ENCODE measurements around the gene ARHGEF12. TPM values are rescaled to one million over a fixed set of nuclear protein-coding genes. Genes with fewer than 3 reads are reported as not detected.

The ARHGEF12 gene
- total RNA-seq, 2 experiments from 2014 or later: 9.6 to 10.2 TPM

DNA sequence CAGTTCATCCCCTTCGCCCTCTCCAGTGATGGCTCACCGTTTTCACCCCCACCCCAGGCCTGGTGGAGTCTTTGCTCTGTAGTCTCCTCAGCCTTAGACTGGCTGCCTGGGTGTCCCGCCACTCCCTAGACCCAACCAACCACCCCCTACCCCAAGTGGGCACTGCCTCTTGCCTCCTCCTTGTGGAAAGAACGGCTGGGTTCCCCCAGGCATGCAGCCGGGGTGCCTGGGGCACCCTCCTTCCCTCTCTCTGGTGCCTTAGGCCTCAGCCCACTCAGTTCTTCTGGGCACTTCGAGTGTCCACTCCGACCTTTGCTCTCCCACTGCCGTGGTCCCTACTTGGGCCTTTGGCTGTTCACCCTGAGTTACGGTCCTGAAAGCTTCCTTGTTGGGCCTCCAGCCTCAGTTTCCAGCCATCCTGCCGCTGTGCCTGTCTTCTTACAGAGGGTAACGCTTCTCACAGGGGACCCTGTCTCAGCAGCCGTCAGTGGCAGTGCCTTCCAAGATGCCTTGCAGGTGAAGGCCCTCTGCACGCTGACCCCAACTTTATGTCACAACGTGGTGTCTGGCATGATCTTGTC, 178.4 kb downstream of the ARHGEF12 start:
- Mint-ChIP-seq H3K4me1 (ENCODE audit: low read depth) (no peaks in the 10 kb centered on the region), H3K27ac (no peak overlapping the region), H3K27me3 (peaks cover 41% of the 10 kb centered on the region), H3K36me3 (ENCODE audit: low read depth) (no peaks in the 10 kb centered on the region), H3K4me3 (no peak overlapping the region), H3K9me3 (no peaks in the 10 kb centered on the region)
- DNase-seq (no peak), ATAC-seq (no peak)
- POLR2A ChIA-PET: no interaction called here
- TF ChIP-seq, protein P1, sequence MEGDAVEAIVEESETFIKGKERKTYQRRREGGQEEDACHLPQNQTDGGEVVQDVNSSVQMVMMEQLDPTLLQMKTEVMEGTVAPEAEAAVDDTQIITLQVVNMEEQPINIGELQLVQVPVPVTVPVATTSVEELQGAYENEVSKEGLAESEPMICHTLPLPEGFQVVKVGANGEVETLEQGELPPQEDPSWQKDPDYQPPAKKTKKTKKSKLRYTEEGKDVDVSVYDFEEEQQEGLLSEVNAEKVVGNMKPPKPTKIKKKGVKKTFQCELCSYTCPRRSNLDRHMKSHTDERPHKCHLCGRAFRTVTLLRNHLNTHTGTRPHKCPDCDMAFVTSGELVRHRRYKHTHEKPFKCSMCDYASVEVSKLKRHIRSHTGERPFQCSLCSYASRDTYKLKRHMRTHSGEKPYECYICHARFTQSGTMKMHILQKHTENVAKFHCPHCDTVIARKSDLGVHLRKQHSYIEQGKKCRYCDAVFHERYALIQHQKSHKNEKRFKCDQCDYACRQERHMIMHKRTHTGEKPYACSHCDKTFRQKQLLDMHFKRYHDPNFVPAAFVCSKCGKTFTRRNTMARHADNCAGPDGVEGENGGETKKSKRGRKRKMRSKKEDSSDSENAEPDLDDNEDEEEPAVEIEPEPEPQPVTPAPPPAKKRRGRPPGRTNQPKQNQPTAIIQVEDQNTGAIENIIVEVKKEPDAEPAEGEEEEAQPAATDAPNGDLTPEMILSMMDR (IDR thresholded peaks at IDR 0.05): no peak
- intact Hi-C loops (cut with micrococcal nuclease): loop anchor here (10.0 kb wide), 2 partner anchors 440 to 680 kb away; no protein-coding TSS in a partner anchor
- CTCF ChIA-PET: no interaction called here

DNA sequence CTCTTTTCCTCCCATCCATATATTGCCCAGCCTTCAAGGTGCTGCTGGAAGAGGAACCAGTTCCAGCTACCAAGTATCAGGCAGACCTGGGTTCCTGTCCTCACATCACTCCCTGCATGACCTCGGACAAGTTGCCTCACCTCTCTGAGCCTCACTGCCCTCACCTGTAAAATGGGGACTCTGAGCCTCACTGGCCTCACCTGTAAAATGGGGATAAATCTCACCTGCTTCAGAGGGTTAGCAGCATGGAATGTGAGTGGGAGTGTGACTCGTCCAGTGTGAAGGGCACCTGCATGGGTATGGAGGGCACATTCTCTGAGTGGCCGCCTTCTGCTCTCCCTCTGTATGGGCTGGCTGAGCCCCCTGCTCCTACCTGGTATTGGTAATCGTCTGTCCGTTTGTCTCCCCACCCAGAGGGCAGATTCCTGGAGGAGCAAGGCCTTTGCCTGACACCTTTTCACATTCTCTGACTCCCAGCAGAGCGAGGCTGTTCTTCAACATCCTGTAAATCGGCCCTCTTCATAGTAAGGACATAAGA, 179.0 kb downstream of the ARHGEF12 start:
- Mint-ChIP-seq H3K4me3 (no peak overlapping the region), H3K4me1 (ENCODE audit: low read depth) (no peaks in the 10 kb centered on the region), H3K36me3 (ENCODE audit: low read depth) (no peaks in the 10 kb centered on the region), H3K9me3 (no peaks in the 10 kb centered on the region), H3K27me3 (peaks cover 37% of the 10 kb centered on the region), H3K27ac (no peak overlapping the region)
- DNase-seq (no peak), ATAC-seq (no peak)
- intact Hi-C loops (cut with micrococcal nuclease): loop anchor here (10.0 kb wide), 2 partner anchors 440 to 680 kb away; no protein-coding TSS in a partner anchor
- POLR2A ChIA-PET: no interaction called here
- CTCF ChIA-PET: no interaction called here
- TF ChIP-seq, protein P1 (IDR thresholded peaks at IDR 0.05): no peak

DNA sequence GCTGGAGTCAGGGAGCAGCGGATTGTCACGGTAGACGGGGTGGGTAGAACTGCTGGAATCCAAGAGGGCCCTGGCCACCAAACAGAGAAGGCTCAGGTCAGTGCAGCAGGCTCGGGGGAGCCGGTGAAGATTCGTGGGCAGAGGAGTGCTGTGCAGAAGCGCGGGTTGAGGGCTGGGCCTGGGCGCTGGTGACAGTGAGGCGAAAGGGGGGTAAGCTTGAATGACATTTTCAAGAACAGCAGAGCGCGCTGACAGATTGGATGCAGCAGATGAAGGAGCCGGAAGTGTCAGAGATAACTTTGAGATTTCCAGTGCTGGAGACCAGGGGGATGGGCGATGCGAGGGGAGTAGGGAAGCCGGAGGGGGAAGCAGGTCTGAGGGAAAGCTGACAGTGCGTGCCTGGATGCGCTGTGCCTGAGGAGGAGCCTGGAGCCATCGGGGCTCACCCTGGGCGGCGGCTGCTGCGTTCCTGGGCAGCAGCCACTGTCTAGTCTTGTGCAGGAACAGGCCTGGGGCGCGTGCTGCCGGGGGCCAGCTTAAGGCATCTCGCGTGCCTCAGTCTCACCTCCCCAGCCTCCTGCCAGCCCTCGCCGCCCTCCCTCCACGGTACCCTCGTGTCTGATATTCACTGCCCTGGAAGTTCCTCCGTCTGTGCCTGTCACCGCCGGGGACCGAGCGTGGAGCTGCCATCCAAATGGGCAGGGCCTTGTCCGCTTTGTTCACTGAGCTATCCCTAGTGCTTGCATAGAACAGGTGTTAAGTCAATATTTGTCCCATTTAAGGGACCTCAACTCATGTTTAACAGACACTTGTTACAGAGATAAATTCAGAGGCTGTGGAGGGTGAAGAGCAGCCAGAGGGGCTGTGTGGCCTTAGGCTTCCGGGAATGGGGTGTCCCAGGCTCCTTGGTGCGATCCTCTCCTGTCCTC, 180.5 kb downstream of the ARHGEF12 start:
- TF ChIP-seq, protein P1 (IDR thresholded peaks at IDR 0.05): no peak
- ATAC-seq (no peak), DNase-seq (no peak)
- ChIA-PET CTCF (no interaction called here), POLR2A (no interaction called here)
- Mint-ChIP-seq H3K4me3 (no peak overlapping the region), H3K27me3 (peaks cover 32% of the 10 kb centered on the region), H3K27ac (no peak overlapping the region), H3K4me1 (ENCODE audit: low read depth) (no peaks in the 10 kb centered on the region), H3K36me3 (ENCODE audit: low read depth) (no peaks in the 10 kb centered on the region), H3K9me3 (no peaks in the 10 kb centered on the region)
- intact Hi-C loops (cut with micrococcal nuclease): loop anchor here (10.0 kb wide), 2 partner anchors 438 to 678 kb away; no protein-coding TSS in a partner anchor

DNA sequence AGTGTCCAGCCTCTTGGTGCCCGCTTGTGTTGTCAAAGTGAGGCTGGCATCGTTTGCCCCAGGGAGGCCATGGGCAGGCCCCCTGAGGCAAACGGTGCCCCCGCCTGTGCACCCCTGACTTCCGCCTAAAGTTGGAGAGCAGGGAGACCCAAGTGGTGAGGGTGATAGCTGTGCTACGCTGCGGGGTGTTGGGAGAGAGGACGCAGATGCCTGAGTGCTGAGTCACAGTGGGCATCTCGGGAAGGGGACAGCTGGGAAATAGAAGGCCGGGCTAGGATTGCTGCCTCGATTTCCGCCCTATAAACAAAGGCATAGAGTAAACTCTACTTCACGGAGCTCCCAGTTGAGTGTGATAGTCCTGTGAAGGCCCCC, 181.2 kb downstream of the ARHGEF12 start:
- TF ChIP-seq, protein P1 (IDR thresholded peaks at IDR 0.05): no peak
- no peaks in the 10 kb centered on the region for H3K36me3 Mint-ChIP-seq (ENCODE audit: low read depth)
- POLR2A ChIA-PET: interaction anchor here (0.6 kb wide), 1 partner anchor 550 kb away, joined by 3 read pairs; no protein-coding TSS in a partner anchor
- no peak for DNase-seq
- no peaks in the 10 kb centered on the region for H3K9me3 Mint-ChIP-seq
- no peak overlapping the region for H3K27ac Mint-ChIP-seq
- H3K4me3 Mint-ChIP-seq: no peak overlapping the region
- CTCF ChIA-PET: no interaction called here
- no peak for ATAC-seq
- H3K27me3 Mint-ChIP-seq: peaks cover 35% of the 10 kb centered on the region
- intact Hi-C loops (cut with micrococcal nuclease): loop anchor here (10.0 kb wide), 2 partner anchors 437 to 677 kb away; no protein-coding TSS in a partner anchor
- no peaks in the 10 kb centered on the region for H3K4me1 Mint-ChIP-seq (ENCODE audit: low read depth)
